ENCODE data around the gene PACSIN1.

The PACSIN1 gene

DNA sequence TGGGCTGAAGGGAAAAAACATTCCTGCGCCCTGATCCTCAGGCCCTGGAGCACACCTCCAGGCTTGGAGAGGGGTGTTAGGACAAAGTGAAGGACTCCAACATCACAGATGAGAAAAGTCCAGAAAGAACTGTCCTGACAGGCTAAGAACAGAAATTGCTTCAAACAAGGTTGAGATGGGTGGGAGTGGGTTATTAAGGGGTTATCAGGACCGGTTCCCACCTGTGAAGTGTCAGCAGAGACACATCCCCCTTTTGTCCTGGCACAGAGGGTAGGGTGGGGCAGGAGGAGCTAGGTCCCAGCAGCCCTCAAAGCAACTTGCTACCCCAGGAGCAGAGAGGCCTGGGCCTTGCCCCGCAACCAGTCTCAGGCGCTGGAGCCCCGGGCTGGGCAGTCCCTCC lies 86.7 kb downstream of the PACSIN1 start:
- TF ChIP-seq, protein P1, sequence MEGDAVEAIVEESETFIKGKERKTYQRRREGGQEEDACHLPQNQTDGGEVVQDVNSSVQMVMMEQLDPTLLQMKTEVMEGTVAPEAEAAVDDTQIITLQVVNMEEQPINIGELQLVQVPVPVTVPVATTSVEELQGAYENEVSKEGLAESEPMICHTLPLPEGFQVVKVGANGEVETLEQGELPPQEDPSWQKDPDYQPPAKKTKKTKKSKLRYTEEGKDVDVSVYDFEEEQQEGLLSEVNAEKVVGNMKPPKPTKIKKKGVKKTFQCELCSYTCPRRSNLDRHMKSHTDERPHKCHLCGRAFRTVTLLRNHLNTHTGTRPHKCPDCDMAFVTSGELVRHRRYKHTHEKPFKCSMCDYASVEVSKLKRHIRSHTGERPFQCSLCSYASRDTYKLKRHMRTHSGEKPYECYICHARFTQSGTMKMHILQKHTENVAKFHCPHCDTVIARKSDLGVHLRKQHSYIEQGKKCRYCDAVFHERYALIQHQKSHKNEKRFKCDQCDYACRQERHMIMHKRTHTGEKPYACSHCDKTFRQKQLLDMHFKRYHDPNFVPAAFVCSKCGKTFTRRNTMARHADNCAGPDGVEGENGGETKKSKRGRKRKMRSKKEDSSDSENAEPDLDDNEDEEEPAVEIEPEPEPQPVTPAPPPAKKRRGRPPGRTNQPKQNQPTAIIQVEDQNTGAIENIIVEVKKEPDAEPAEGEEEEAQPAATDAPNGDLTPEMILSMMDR (IDR thresholded peaks at IDR 0.05; ENCODE audit: insufficient read depth, low read depth, low read length, missing control alignments): no peak
- DNase-seq (ENCODE audit: low read depth): no peak
- no peak overlapping the region for H3K4me3 ChIP-seq (ENCODE audit: low read depth, low read length)

DNA sequence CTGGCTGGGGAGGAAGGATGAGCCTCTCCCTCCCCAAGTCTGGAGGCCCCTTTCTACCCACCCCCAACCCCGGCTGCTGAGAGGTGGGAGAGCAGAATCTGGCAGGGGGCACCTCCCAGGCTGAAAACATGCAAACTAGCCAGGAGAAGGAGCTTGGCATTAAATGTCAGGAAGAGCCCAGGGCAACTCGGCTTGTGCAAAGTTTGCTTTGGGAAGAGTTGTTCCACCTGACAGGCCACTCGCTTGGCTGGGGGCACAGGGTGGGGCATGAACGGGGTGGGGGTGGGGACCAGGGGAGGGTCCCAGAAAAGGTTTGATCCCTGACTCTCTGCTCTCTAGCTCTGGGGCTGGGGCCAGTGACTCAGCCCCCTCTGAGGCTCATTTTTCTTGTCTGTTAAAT lies 87.3 kb downstream of the PACSIN1 start:
- TF ChIP-seq, protein P1 (IDR thresholded peaks at IDR 0.05; ENCODE audit: insufficient read depth, low read depth, low read length, missing control alignments): no peak

DNA sequence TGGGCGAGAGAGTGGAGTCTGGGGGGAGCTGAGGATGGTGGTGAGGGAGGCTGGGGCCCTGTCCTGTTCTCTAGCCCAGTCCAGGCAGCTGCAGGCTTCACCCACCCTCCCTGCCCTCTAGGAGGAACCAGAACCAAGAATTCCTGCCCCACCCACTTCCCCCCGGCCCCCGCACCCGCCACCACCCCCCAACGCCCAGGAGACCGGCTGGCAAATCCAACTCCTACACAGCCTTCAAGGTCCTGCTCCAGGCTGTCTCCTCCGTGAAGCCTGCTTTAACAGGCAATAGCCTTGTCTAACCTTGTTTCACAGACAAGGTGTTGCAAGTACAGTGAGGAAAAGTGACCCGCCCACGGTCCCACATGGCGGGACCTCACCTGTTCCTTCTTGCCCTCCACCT lies 87.9 kb downstream of the PACSIN1 start:
- TF ChIP-seq, protein P1 (IDR thresholded peaks at IDR 0.05; ENCODE audit: insufficient read depth, low read depth, low read length, missing control alignments): no peak
- H3K4me3 ChIP-seq (ENCODE audit: low read depth, low read length): no peak overlapping the region
- no peak for DNase-seq (ENCODE audit: low read depth)

More for the DNA sequence above, 87.3 kb downstream of the PACSIN1 start:
- H3K4me3 ChIP-seq (ENCODE audit: low read depth, low read length): no peak overlapping the region
- DNase-seq (ENCODE audit: low read depth): no peak

DNA sequence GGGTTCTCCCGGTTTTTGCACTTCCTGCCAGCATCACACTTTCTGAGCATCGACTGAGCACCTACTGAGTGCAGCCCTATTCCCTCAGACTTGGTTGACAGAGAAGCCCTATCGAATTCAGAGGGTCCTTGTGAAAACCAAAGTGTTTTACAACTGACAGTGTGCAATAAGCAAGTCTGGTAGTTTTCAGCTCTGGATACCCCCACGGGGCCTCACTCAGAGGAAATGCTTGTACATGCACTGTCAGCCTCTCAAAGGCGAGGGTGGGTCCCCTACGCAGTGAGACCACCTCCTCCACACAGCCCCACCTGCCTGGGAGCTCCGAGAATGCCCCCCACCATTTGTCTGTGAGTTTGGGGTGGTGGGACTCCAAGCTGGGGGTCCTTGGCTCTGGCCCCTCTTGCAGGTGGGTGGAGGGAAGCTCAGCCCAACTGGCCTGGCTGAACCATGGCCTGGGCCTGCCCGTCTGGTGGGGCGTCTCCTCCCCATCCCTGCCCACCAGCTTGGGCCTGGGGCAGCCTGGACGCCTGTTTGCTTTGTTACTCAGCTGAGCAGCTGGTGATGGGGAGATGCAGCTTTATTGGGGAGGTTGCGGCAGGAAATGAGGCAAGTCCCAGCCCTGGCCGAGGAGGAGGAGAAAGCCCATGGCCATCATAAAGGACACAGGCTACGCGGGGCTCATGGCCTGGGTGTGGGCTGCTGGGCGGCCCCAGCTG lies 88.6 kb downstream of the PACSIN1 start:
- DNase-seq (ENCODE audit: low read depth): no peak

DNA sequence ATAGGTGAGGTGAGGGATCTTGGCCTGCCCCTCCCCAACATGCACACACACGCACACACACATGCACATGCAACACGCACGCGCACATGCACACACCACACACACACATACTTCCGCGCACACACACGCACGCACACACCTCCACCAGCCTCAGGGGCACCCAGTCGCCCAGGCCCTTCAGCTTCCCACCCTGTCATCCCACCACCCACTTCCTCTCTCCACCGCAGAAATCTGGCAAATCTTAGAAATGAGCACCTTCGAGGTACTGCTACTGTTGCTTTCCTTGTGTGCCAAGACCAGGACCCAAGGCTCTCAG lies 89.1 kb downstream of the PACSIN1 start:
- H3K4me3 ChIP-seq (ENCODE audit: low read depth, low read length): no peak overlapping the region
- no peak for DNase-seq (ENCODE audit: low read depth)
- TF ChIP-seq, protein P1 (IDR thresholded peaks at IDR 0.05; ENCODE audit: insufficient read depth, low read depth, low read length, missing control alignments): no peak

More for the DNA sequence above, 88.6 kb downstream of the PACSIN1 start:
- TF ChIP-seq, protein P1 (IDR thresholded peaks at IDR 0.05; ENCODE audit: insufficient read depth, low read depth, low read length, missing control alignments): no peak
- no peak overlapping the region for H3K4me3 ChIP-seq (ENCODE audit: low read depth, low read length)

DNA sequence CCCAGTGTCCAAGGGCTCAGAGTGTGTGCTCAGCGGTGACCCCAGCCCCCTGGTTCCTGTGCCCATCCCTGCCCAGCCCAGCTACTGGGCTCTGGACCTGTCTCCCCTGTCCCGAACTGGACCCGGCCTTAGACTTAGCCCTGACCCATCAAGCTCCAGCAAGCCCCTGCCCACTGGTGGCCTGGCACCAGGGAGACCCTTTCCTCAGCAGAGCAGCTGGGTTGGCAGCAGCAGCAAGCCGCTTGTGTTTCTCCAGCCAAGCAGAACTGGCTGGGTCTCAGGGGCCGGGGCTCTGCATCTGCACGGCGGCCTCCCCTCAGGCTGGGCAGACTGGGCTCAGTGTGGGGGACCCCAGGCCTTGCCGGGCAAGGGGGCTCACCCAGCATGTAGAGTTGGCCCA lies 89.5 kb downstream of the PACSIN1 start:
- H3K4me3 ChIP-seq (ENCODE audit: low read depth, low read length): no peak overlapping the region
- TF ChIP-seq, protein P1 (IDR thresholded peaks at IDR 0.05; ENCODE audit: insufficient read depth, low read depth, low read length, missing control alignments): no peak
- no peak for DNase-seq (ENCODE audit: low read depth)

DNA sequence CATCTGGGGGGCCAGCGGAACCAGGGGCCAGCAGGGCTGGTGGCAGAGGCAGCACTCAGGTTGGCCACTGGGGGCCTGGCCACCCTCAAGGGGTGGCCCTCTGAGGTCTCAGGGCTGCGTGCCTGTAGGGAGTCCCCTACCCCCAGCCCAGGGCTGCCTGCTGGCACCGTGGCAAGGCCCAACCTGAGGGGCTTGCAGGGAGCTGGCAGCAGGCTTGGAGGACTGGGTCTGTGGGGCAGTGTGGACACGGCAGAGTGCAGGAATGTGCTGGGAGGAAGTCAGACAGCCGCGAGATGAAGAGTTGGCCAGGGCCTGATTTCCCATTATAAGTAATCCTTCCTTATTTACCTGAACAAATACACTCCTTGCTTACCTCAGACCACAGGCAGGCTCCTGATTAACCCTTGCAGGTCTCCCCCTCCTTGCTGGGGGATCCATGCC lies 90.2 kb downstream of the PACSIN1 start, which contains the start of gene SPDEF:
Gene SPDEF, minus strand, starts transcription at position 299 of the 441 bp plus-strand sequence. CDS start 11,874 bp downstream, outside the sequence.
- DNase-seq (ENCODE audit: low read depth): no peak
- TF ChIP-seq, protein P1 (IDR thresholded peaks at IDR 0.05; ENCODE audit: insufficient read depth, low read depth, low read length, missing control alignments): no peak
- no peak within 1 kb of the TSS for H3K4me3 ChIP-seq (ENCODE audit: low read depth, low read length)

Measured in GM12865 (cell line).